ENCODE measurements around the gene REL. TPM values are rescaled to one million over a fixed set of nuclear protein-coding genes. Genes with fewer than 3 reads are reported as not detected.

Gene REL
- total and polyA plus RNA-seq, 4 donors: 3.4 to 37.0 (median 18.9) TPM

- Histone ChIP-seq H3K9me3 (ENCODE audit: control insufficient read depth in 4 of 4, insufficient read depth in 3 of 4, low read length in 3 of 4) (no peaks in the 10 kb centered on the region), H3K36me3 (ENCODE audit: control insufficient read depth in 4 of 4, insufficient read depth in 4 of 4, low read length in 4 of 4) (peaks cover 0 to 6% (median 2%) of the 10 kb centered on the region in 4 donors), H3K27me3 (ENCODE audit: control insufficient read depth in 3 of 3, insufficient read depth in 3 of 3, low read length in 2 of 3) (no peaks in the 10 kb centered on the region), H3K4me1 (ENCODE audit: control insufficient read depth in 5 of 5, insufficient read depth in 5 of 5, low read length in 5 of 5) (peaks cover 0 to 1% (median 0%) of the 10 kb centered on the region in 5 donors), H3K9ac (ENCODE audit: insufficient read depth in 1 of 2, low read length in 2 of 2) (no peak overlapping the region), H3K27ac (ENCODE audit: low read depth in 1 of 2, low read length in 1 of 2) (no peak overlapping the region), H3K4me3 (no peak overlapping the region)
- ATAC-seq (ENCODE audit: insufficient read depth, low FRiP score) (no peak), DNase-seq (no peak)
- no peak for TF ChIP-seq CTCF (IDR thresholded peaks at IDR 0.05; ENCODE audit: control extremely low read depth, extremely low read depth)
- WGBS, 2 donors: 89 to 94% methylated on average over 3 of the region's 3 CpGs
These were observed 77.0 kb downstream of the REL start for GRCh38 chr2:60958361-60958760.

GRCh38 chr2:60958800-60959199 lies 77.4 kb downstream of the REL start:
- ATAC-seq (ENCODE audit: insufficient read depth, low FRiP score): no peak
- WGBS, 2 donors: 69 to 72% methylated on average over 3 of the region's 3 CpGs

GRCh38 chr2:60959501-60959900 lies 78.1 kb downstream of the REL start:
- no peak for ATAC-seq (ENCODE audit: insufficient read depth, low FRiP score)
- Histone ChIP-seq H3K27ac (ENCODE audit: low read depth in 1 of 2, low read length in 1 of 2) (no peak overlapping the region), H3K27me3 (ENCODE audit: control insufficient read depth in 3 of 3, insufficient read depth in 3 of 3, low read length in 2 of 3) (no peaks in the 10 kb centered on the region), H3K4me3 (no peak overlapping the region), H3K9me3 (ENCODE audit: control insufficient read depth in 4 of 4, insufficient read depth in 3 of 4, low read length in 3 of 4) (no peaks in the 10 kb centered on the region), H3K36me3 (ENCODE audit: control insufficient read depth in 4 of 4, insufficient read depth in 4 of 4, low read length in 4 of 4) (peaks cover 0 to 3% (median 0%) of the 10 kb centered on the region in 4 donors), H3K4me1 (ENCODE audit: control insufficient read depth in 5 of 5, insufficient read depth in 5 of 5, low read length in 5 of 5) (peaks cover 0 to 1% (median 0%) of the 10 kb centered on the region in 5 donors), H3K9ac (ENCODE audit: insufficient read depth in 1 of 2, low read length in 2 of 2) (no peak overlapping the region)
- WGBS, 2 donors: 84 to 90% methylated on average over 7 of the region's 7 CpGs
- no peak for TF ChIP-seq CTCF (IDR thresholded peaks at IDR 0.05; ENCODE audit: control extremely low read depth, extremely low read depth)
- no peak for DNase-seq

More at GRCh38 chr2:60958800-60959199, 77.4 kb downstream of the REL start:
- TF ChIP-seq CTCF (IDR thresholded peaks at IDR 0.05; ENCODE audit: control extremely low read depth, extremely low read depth): no peak
- Histone ChIP-seq H3K27me3 (ENCODE audit: control insufficient read depth in 3 of 3, insufficient read depth in 3 of 3, low read length in 2 of 3) (no peaks in the 10 kb centered on the region), H3K4me3 (no peak overlapping the region), H3K9me3 (ENCODE audit: control insufficient read depth in 4 of 4, insufficient read depth in 3 of 4, low read length in 3 of 4) (no peaks in the 10 kb centered on the region), H3K9ac (ENCODE audit: insufficient read depth in 1 of 2, low read length in 2 of 2) (no peak overlapping the region), H3K4me1 (ENCODE audit: control insufficient read depth in 5 of 5, insufficient read depth in 5 of 5, low read length in 5 of 5) (peaks cover 0 to 1% (median 0%) of the 10 kb centered on the region in 5 donors), H3K27ac (ENCODE audit: low read depth in 1 of 2, low read length in 1 of 2) (no peak overlapping the region), H3K36me3 (ENCODE audit: control insufficient read depth in 4 of 4, insufficient read depth in 4 of 4, low read length in 4 of 4) (peaks cover 0 to 6% (median 2%) of the 10 kb centered on the region in 4 donors)
- DNase-seq: no peak

GRCh38 chr2:60960706-60961105 lies 79.3 kb downstream of the REL start:
- Histone ChIP-seq H3K4me1 (ENCODE audit: control insufficient read depth in 5 of 5, insufficient read depth in 5 of 5, low read length in 5 of 5) (peaks cover 0 to 1% (median 0%) of the 10 kb centered on the region in 5 donors), H3K9me3 (ENCODE audit: control insufficient read depth in 4 of 4, insufficient read depth in 3 of 4, low read length in 3 of 4) (no peaks in the 10 kb centered on the region), H3K9ac (ENCODE audit: insufficient read depth in 1 of 2, low read length in 2 of 2) (no peak overlapping the region), H3K4me3 (no peak overlapping the region), H3K36me3 (ENCODE audit: control insufficient read depth in 4 of 4, insufficient read depth in 4 of 4, low read length in 4 of 4) (peaks cover 0 to 3% (median 0%) of the 10 kb centered on the region in 4 donors), H3K27ac (ENCODE audit: low read depth in 1 of 2, low read length in 1 of 2) (no peak overlapping the region), H3K27me3 (ENCODE audit: control insufficient read depth in 3 of 3, insufficient read depth in 3 of 3, low read length in 2 of 3) (no peaks in the 10 kb centered on the region)
- no peak for TF ChIP-seq CTCF (IDR thresholded peaks at IDR 0.05; ENCODE audit: control extremely low read depth, extremely low read depth)
- WGBS, 2 donors: 95 to 100% methylated on average over 1 of the region's 1 CpG
- DNase-seq: no peak
- ATAC-seq (ENCODE audit: insufficient read depth, low FRiP score): no peak
